Stimulated activated CD8-positive, alpha-beta memory T cell treated with anti-CD3 and anti-CD28 coated beads, Interleukin-15, amount 100 ng/mL, for 48 hours (primary cell): ENCODE measurements around the gene EPB41L2.
"Not testable (repeated sequence)": the region's sequence is repeated elsewhere in the genome, so short reads cannot be mapped to it uniquely, and the experiment has no call there.

Experiments
- DNase-seq, 2 donors: peaks; one replicate each; pipeline ENCODE4 v3.0.0-alpha.2; 2020; ENCODE audit warnings: low read depth in 2 of 2

Gene EPB41L2

GRCh38 chr6:131063028-131063763 is at the start of gene EPB41L2:
Gene EPB41L2 (minus strand): TSS chr6:131063245. CDS start chr6:130956485, 106,760 bp downstream.
- DNase-seq, result peak; percentile 76 to 77

GRCh38 chr6:131112249-131112648 is 49.2 kb upstream of the EPB41L2 start:
- DNase-seq, result no peak

- DNase-seq, result no peak
Observed at GRCh38 chr6:131107151-131107550, 44.1 kb upstream of the EPB41L2 start.

- DNase-seq, result no peak
Observed at GRCh38 chr6:131103901-131104300, 40.9 kb upstream of the EPB41L2 start.

GRCh38 chr6:131103296-131103695 is 40.3 kb upstream of the EPB41L2 start:
- DNase-seq, result no peak

GRCh38 chr6:131101911-131102680 is 39.1 kb upstream of the EPB41L2 start:
- DNase-seq, result no peak

GRCh38 chr6:131096786-131097185 is 33.7 kb upstream of the EPB41L2 start:
- no peak for DNase-seq

- no peak for DNase-seq
Observed at GRCh38 chr6:131093334-131093733, 30.3 kb upstream of the EPB41L2 start.

- not testable (repeated sequence) for DNase-seq
Observed at GRCh38 chr6:131091944-131092343, 28.9 kb upstream of the EPB41L2 start.

- not testable (repeated sequence) for DNase-seq
Observed at GRCh38 chr6:131090339-131090738, 27.3 kb upstream of the EPB41L2 start.

GRCh38 chr6:131084982-131085381 is 21.9 kb upstream of the EPB41L2 start:
- no peak for DNase-seq

- no peak for DNase-seq
Observed at GRCh38 chr6:131083687-131084086, 20.6 kb upstream of the EPB41L2 start.

GRCh38 chr6:131082335-131082734 is 19.3 kb upstream of the EPB41L2 start:
- no peak for DNase-seq

- DNase-seq, result no peak
Observed at GRCh38 chr6:131080084-131080483, 17.0 kb upstream of the EPB41L2 start.

GRCh38 chr6:131073577-131073976 is 10.5 kb upstream of the EPB41L2 start:
- no peak for DNase-seq

GRCh38 chr6:131070061-131070460 is 7.0 kb upstream of the EPB41L2 start:
- no peak for DNase-seq

- DNase-seq, result no peak
Observed at GRCh38 chr6:131068165-131068564, 5.1 kb upstream of the EPB41L2 start.

- DNase-seq, result no peak
Observed at GRCh38 chr6:131067521-131067920, 4.5 kb upstream of the EPB41L2 start.

GRCh38 chr6:131065824-131066171 is 2.8 kb upstream of the EPB41L2 start:
- no peak for DNase-seq

- no peak for DNase-seq
Observed at GRCh38 chr6:131065112-131065823, 2.2 kb upstream of the EPB41L2 start.

GRCh38 chr6:131063764-131064272 is 773 bp upstream of the EPB41L2 start:
- DNase-seq, result no peak
